H1 (cell line): ENCODE data around the gene CSNK2A3. TPM values are rescaled to one million over a fixed set of nuclear protein-coding genes. Genes with fewer than 3 reads are reported as not detected.

Experiments used
- CTCF ChIA-PET: fragments of 300-600 bp; sonication (Branson Sonifier 250); formaldehyde crosslinking; loops from one replicate; lab custom pipeline; 2021; ENCODE audit not compliant: partially characterized antibody; lab: Charles Lee
- POLR2A ChIA-PET: fragments of 300-600 bp; sonication (Branson Sonifier 250); formaldehyde crosslinking; loops from one replicate; lab custom pipeline; 2021; ENCODE audit warnings: inconsistent platforms; ENCODE audit not compliant: partially characterized antibody; lab: Charles Lee
- DNase-seq, 2 experiments: peaks; one replicate each; pipeline versions ENCODE4 v3.0.0 to v3.0.0-alpha.2; 2010 to 2022; ENCODE audit warnings: low spot score in 2 of 2, low read depth in 1 of 2, mixed read lengths in 1 of 2
- FAIRE-seq: peaks from 2 replicates; lab custom pipeline; 2011; peaks lifted over from hg19 to GRCh38; lab: Jason Lieb, UNC
- H2AFZ ChIP-seq: 2 replicates; pipeline ENCODE4 v1.8.1; 2012; ENCODE audit warnings: low read length, inconsistent platforms
- H2AK5ac ChIP-seq: 2 replicates; pipeline ENCODE4 v1.6.1; 2013; ENCODE audit warnings: low read depth, low read length
- H2BK120ac ChIP-seq: replicated peaks from 2 replicates; pipeline ENCODE3; 2013; ENCODE audit warnings: low read depth, low read length, inconsistent platforms
- H2BK12ac ChIP-seq: 2 replicates; pipeline ENCODE4 v1.6.1; 2013; ENCODE audit warnings: low read depth, low read length
- H2BK15ac ChIP-seq: 2 replicates; pipeline ENCODE4 v1.6.1; 2013; ENCODE audit warnings: low read length
- H2BK20ac ChIP-seq: 2 replicates; pipeline ENCODE4 v1.6.1; 2013; ENCODE audit warnings: low read length
- H2BK5ac ChIP-seq: 2 replicates; pipeline ENCODE4 v1.6.1; 2013; ENCODE audit warnings: low read depth, low read length
- H3K14ac ChIP-seq: 2 replicates; pipeline ENCODE4 v1.6.1; 2013; ENCODE audit warnings: inconsistent platforms; ENCODE audit not compliant: insufficient read length
- H3K18ac ChIP-seq: 2 replicates; pipeline ENCODE4 v1.6.1; 2013; ENCODE audit warnings: low read length; ENCODE audit errors: extremely low read depth
- H3K23ac ChIP-seq: 2 replicates; pipeline ENCODE4 v1.6.1; 2013; ENCODE audit warnings: inconsistent platforms; ENCODE audit not compliant: insufficient read length
- H3K23me2 ChIP-seq: 2 replicates; pipeline ENCODE4 v1.6.1; 2013; ENCODE audit warnings: low read depth, low read length
- H3K27ac ChIP-seq: 2 replicates; pipeline ENCODE4 v1.6.1; 2011; ENCODE audit warnings: low read depth, low read length, inconsistent platforms
- H3K27me3 ChIP-seq, 4 experiments: replicated peaks in 1 of 4; 1 replicate in 1 of 4; 2 replicates in 3 of 4; pipeline versions ENCODE4 v1.6.1 to v1.8.1; 2011 to 2013; ENCODE audit warnings: low read length in 3 of 4, mild to moderate bottlenecking in 3 of 4, inconsistent platforms in 2 of 4, mixed read lengths in 2 of 4, moderate library complexity in 1 of 4; ENCODE audit not compliant: control insufficient read depth in 3 of 4, insufficient read depth in 3 of 4; ENCODE audit errors: extremely low read depth in 1 of 4
- H3K36me3 ChIP-seq, 4 experiments: 2 replicates each; pipeline versions ENCODE4 v1.6.1 to v1.8.1; 2011 to 2013; ENCODE audit warnings: mild to moderate bottlenecking in 4 of 4, low read length in 3 of 4, moderate library complexity in 2 of 4, control low read depth in 1 of 4, inconsistent platforms in 1 of 4; ENCODE audit not compliant: insufficient read depth in 4 of 4, control insufficient read depth in 2 of 4
- H3K4ac ChIP-seq: replicated peaks from 2 replicates; pipeline ENCODE3; 2013; ENCODE audit warnings: low read length, low read depth, mixed read lengths, inconsistent platforms; ENCODE audit not compliant: insufficient read length
- H3K4me1 ChIP-seq, 4 experiments: replicated peaks in 1 of 4; 1 replicate in 1 of 4; 2 replicates in 3 of 4; pipeline versions ENCODE4 v1.6.1 to v1.8.1; 2011 to 2013; ENCODE audit warnings: low read length in 3 of 4, inconsistent platforms in 2 of 4, mixed read lengths in 1 of 4; ENCODE audit not compliant: insufficient read depth in 4 of 4, control insufficient read depth in 3 of 4
- H3K4me2 ChIP-seq, 2 experiments: 2 replicates each; pipeline versions ENCODE4 v1.6.1 to v1.8.1; 2011 to 2013; ENCODE audit warnings: low read depth in 2 of 2, low read length in 2 of 2, control low read depth in 1 of 2, inconsistent platforms in 1 of 2, mild to moderate bottlenecking in 1 of 2; ENCODE audit not compliant: insufficient read depth in 1 of 2
- H3K4me3 ChIP-seq, 4 experiments: fragments of 200-600, 300-600 bp in 1 of 4; sonication (generic), shearing (Covaris generic), sonication (Bioruptor Twin) in 1 of 4; 2 replicates each; pipeline versions ENCODE4 v1.5.1 to v1.8.1; 2011 to 2016; ENCODE audit warnings: low read length in 4 of 4, low read depth in 3 of 4, control low read depth in 2 of 4, inconsistent platforms in 2 of 4, mild to moderate bottlenecking in 2 of 4, mixed read lengths in 1 of 4, moderate library complexity in 1 of 4; ENCODE audit not compliant: insufficient read depth in 2 of 4; ENCODE audit errors: extremely low read depth in 1 of 4
- H3K56ac ChIP-seq: replicated peaks from 2 replicates; pipeline ENCODE3; 2013; ENCODE audit warnings: low read depth, mild to moderate bottlenecking, mixed read lengths, low read length, inconsistent platforms; ENCODE audit not compliant: insufficient read length
- H3K79me1 ChIP-seq: 2 replicates; pipeline ENCODE4 v1.6.1; 2013; ENCODE audit warnings: low read depth, low read length, control low read depth
- H3K79me2 ChIP-seq, 2 experiments: 2 replicates each; pipeline versions ENCODE4 v1.6.1 to v1.8.1; 2012 to 2013; ENCODE audit warnings: low read length in 2 of 2, mild to moderate bottlenecking in 2 of 2, inconsistent platforms in 1 of 2; ENCODE audit not compliant: insufficient read depth in 2 of 2, control insufficient read depth in 1 of 2
- H3K9ac ChIP-seq, 4 experiments: replicated peaks in 1 of 4; 1 replicate in 1 of 4; 2 replicates in 3 of 4; pipeline versions ENCODE4 v1.6.1 to v1.8.1; 2011 to 2013; ENCODE audit warnings: low read depth in 3 of 4, low read length in 3 of 4, control low read depth in 2 of 4, mild to moderate bottlenecking in 2 of 4, moderate library complexity in 2 of 4, inconsistent platforms in 1 of 4; ENCODE audit errors: extremely low read depth in 1 of 4
- H3K9me3 ChIP-seq, 2 experiments: 2 replicates each; pipeline versions ENCODE4 v1.6.1 to v1.8.1; 2012 to 2013; ENCODE audit warnings: mild to moderate bottlenecking in 2 of 2, moderate library complexity in 2 of 2, control low read depth in 1 of 2, inconsistent platforms in 1 of 2, low read depth in 1 of 2, low read length in 1 of 2, mixed read lengths in 1 of 2; ENCODE audit not compliant: insufficient read depth in 2 of 2
- H4K20me1 ChIP-seq, 2 experiments: replicated peaks in 1 of 2; 2 replicates each; pipeline versions ENCODE3 to v1.8.1; 2011 to 2013; ENCODE audit warnings: inconsistent platforms in 2 of 2, low read length in 2 of 2, mild to moderate bottlenecking in 1 of 2; ENCODE audit not compliant: insufficient read depth in 2 of 2, control insufficient read depth in 1 of 2
- H4K5ac ChIP-seq: 2 replicates; pipeline ENCODE4 v1.6.1; 2013; ENCODE audit warnings: low read length, low read depth, mixed read lengths, inconsistent platforms; ENCODE audit not compliant: insufficient read length
- H4K8ac ChIP-seq: 2 replicates; pipeline ENCODE4 v1.8.0; 2013; ENCODE audit warnings: mild to moderate bottlenecking, moderate library complexity, low read length, inconsistent platforms; ENCODE audit not compliant: insufficient read depth; ENCODE audit errors: extremely low read depth
- H4K91ac ChIP-seq: replicated peaks from 2 replicates; pipeline ENCODE3; 2013; ENCODE audit warnings: low read length, mixed read lengths, inconsistent platforms; ENCODE audit not compliant: insufficient read length
- ASH2L ChIP-seq: fragments of 200-600, 300-600 bp; sonication (generic); IDR thresholded peaks from one replicate; pipeline ENCODE4 v1.7.1; 2017; ENCODE audit warnings: low read length
- WGBS, 2 experiments: shearing (Covaris generic) in 1 of 2; methylation state at CpG; one replicate each; pipeline versions ENCODE4 v1.1.6 to v1.1.7; 2013 to 2015; ENCODE audit warnings: low lambda C conversion rate in 2 of 2, mixed read lengths in 2 of 2, inconsistent platforms in 1 of 2, low coverage in 1 of 2, missing lambda C conversion rate in 1 of 2; ENCODE audit not compliant: insufficient replicate concordance in 2 of 2, insufficient coverage in 1 of 2, insufficient read length in 1 of 2; ENCODE audit errors: extremely low coverage in 1 of 2, missing lambda C conversion rate in 1 of 2; 5-methylcytosine and 5-hydroxymethylcytosine counted together
- polyA plus RNA-seq, 7 experiments: library from polyadenylated mRNA; depleted of rRNA in 3 of 7; stranded (reverse) in 5 of 7; unstranded in 2 of 7; fragments of >200 nt in 5 of 7; fragments of 200-250 nt in 2 of 7; gene quantifications; 1 replicate in 5 of 7; 2 replicates in 1 of 7; 4 replicates in 1 of 7; pipeline versions ENCODE4 v1.2.1 to v1.2.3, GENCODE V29; 2011 to 2013; ENCODE audit warnings: missing spikeins in 2 of 7, mixed read lengths in 2 of 7
- total RNA-seq: library from RNA; stranded (reverse); fragmentation: NEBNext Ultra II Directional; extraction: Animal tissue kit (Norgen Biotek cat#: 25700); gene quantifications from 2 replicates; pipeline ENCODE4 v1.2.1, GENCODE V29; 2021

Gene CSNK2A3
- total and polyA plus RNA-seq, 2 of the 8 experiments (the other 6 are each of a cell fraction or from before 2014, with no cell fraction given): 0.69 to 1.0 TPM

GRCh38 chr11:11349106-11349825, 3.8 kb downstream of the CSNK2A3 start:
- POLR2A ChIA-PET: no interaction called here
- no peak overlapping the region for H3K4me2 ChIP-seq
- FAIRE-seq: no peak
- no peak for TF ChIP-seq ASH2L

More at GRCh38 chr11:11349106-11349825, 3.8 kb downstream of the CSNK2A3 start:
- CTCF ChIA-PET: interaction anchor here (0.6 kb wide), 1 partner anchor 323 kb away, joined by 3 read pairs; no protein-coding TSS in a partner anchor
- H3K23ac ChIP-seq: no peak overlapping the region
- no peaks in the 10 kb centered on the region for H3K36me3 ChIP-seq
- H4K91ac ChIP-seq: no peak overlapping the region
- no peak overlapping the region for H3K4me3 ChIP-seq
- H2AFZ ChIP-seq: no peak overlapping the region
- H4K5ac ChIP-seq: no peak overlapping the region
- H3K18ac ChIP-seq: no peak overlapping the region
- no peaks in the 10 kb centered on the region for H3K9me3 ChIP-seq
- H2AK5ac ChIP-seq: no peak overlapping the region
- no peaks in the 10 kb centered on the region for H3K23me2 ChIP-seq
- no peak overlapping the region for H3K56ac ChIP-seq
- no peaks in the 10 kb centered on the region for H3K79me1 ChIP-seq
- no peak overlapping the region for H3K4ac ChIP-seq
- no peak overlapping the region for H2BK120ac ChIP-seq
- H4K20me1 ChIP-seq: no peaks in the 10 kb centered on the region
- H2BK20ac ChIP-seq: no peak overlapping the region
- H3K9ac ChIP-seq: no peak overlapping the region
- no peaks in the 10 kb centered on the region for H3K4me1 ChIP-seq
- DNase-seq: no peak
- no peak overlapping the region for H2BK15ac ChIP-seq
- 84% methylated on average over 12 of the region's 12 CpGs; no CpG with 5 or more reads in 1 of the 2 experiments for WGBS, 2 experiments
- H3K79me2 ChIP-seq: no peaks in the 10 kb centered on the region
- no peak overlapping the region for H3K27ac ChIP-seq
- H2BK12ac ChIP-seq: no peak overlapping the region
- H3K27me3 ChIP-seq: no peaks in the 10 kb centered on the region
- no peak overlapping the region for H2BK5ac ChIP-seq
- H3K14ac ChIP-seq: no peak overlapping the region
- no peak overlapping the region for H4K8ac ChIP-seq
